Endothelial cell of umbilical vein (primary cell): ENCODE results near the gene ZNHIT2.

Experiments used
- CTCF ChIP-seq, 2 donors: IDR thresholded peaks; 1 replicate in 1 of 2; 2 replicates in 1 of 2; pipeline ENCODE4 v1.5.1; 2011; ENCODE audit warnings: low read length in 2 of 2, mild to moderate bottlenecking in 2 of 2, moderate library complexity in 2 of 2, control low read depth in 1 of 2, inconsistent platforms in 1 of 2, low read depth in 1 of 2; ENCODE audit not compliant: insufficient read depth in 1 of 2; ENCODE audit errors: extremely low read depth in 1 of 2
- JUN ChIP-seq: IDR thresholded peaks from 2 replicates; pipeline ENCODE4 v1.6.1; 2011; ENCODE audit warnings: borderline replicate concordance, low read depth; ENCODE audit not compliant: insufficient read length, insufficient read depth
- MAX ChIP-seq: IDR thresholded peaks from 2 replicates; pipeline ENCODE4 v1.6.1; 2011; ENCODE audit not compliant: insufficient read depth, insufficient read length
- POLR2A ChIP-seq: IDR thresholded peaks from 2 replicates; pipeline ENCODE4 v1.6.1; 2012; ENCODE audit warnings: low read depth, mild to moderate bottlenecking, control low read depth, low read length

DNA sequence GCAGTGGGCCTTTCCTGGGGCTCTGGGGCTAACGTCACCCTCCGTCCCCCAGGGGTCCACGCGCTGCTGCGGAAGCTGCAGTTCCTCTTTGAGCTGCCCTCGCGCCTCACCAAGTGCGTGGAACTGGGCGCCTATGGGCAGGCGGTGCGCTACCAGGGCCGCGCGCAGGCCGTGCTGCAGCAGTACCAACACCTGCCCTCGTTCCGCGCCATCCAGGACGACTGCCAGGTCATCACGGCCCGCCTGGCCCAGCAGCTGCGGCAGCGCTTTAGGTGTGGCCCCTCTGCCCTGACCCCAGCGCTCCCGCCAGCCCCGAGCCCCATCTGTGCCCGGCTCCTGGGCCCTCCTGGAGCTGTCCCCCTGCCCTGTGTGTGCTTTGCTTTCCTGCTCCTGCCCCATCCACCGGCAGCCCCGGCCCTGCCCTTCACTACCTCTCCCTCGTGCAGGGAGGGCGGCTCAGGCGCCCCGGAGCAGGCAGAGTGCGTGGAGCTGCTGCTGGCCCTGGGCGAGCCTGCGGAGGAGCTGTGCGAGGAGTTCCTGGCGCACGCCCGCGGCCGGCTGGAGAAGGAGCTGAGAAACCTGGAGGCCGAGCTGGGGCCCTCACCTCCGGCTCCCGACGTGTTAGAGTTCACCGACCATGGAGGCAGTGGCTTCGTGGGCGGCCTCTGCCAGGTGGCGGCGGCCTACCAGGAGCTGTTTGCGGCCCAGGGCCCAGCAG lies 9.6 kb downstream of the ZNHIT2 start:
- TF ChIP-seq CTCF (IDR thresholded peaks at IDR 0.05; ENCODE audit: extremely low read depth in 1 of 2, insufficient read depth in 1 of 2, low read depth in 1 of 2, low read length in 2 of 2): no peak
- no peak for TF ChIP-seq POLR2A
- TF ChIP-seq MAX: no peak
- no peak for TF ChIP-seq JUN
